Activated CD4-positive, CD25-positive, alpha-beta regulatory T cell (primary cell): ENCODE data around the gene H1-8.
"Not testable (repeated sequence)": the region's sequence is repeated elsewhere in the genome, so short reads cannot be mapped to it uniquely, and the experiment has no call there.

Source experiments
- DNase-seq, 4 experiments: peaks; one replicate each; lab custom pipeline; 2025; lab: John Stamatoyannopoulos, UW

Gene H1-8

DNA sequence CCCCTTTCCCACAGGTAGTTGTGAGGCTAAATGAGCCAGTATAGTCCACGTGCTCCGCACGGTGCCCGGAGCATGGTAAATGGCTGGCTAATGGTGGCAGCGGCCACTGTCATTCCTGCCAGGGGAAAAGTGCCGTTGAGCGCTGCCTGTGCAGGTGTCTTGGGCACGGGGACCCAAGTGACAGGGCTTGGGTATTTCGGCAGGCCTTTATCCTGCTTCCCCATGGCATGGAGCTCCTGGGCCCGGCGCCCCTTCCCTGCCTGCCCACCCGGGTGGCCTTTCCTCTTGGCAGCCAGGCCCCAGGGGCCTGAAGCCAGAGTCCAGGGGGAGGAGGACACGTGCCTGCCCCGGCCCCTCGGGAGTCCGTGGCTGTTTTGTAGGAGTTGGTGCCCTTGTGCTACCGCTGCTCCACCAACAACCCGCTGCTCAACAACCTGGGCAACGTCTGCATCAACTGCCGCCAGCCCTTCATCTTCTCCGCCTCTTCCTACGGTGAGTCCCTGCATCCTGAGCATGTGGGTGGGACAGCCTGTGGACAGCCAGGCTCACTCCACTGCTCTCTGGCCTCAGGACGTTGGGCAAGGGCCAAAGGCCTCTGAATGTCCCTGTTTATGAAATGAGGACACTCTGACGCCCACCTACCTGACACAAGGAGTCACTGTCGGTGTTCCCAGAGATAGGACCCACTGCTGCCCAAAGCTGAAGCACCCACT is 27.7 kb upstream of the H1-8 start:
- not testable (repeated sequence) for DNase-seq

DNA sequence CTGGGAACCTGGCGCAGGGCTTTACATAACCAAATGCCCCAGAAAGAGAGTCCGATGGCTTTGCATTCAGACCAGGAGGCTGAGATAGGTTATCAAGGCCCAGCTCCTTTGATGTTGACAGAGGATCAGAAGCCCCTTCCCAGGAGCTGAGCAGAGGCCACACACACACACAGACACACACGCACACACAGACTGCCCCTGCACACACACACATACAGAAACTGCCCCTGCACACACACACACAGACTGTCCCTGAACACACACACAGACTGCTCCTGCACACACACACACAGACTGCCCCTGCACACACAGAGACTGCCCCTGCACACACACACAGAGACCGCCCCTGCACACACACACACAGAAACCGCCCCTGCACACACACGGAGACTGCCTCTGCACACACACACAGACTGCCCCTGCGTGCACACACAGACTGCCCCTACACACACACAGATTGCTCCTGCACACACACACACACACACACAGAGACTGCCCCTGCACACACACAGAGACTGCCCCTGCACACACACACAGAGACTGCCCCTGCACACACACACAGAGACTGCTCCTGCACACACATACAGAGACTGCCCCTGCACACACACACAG is 27.0 kb upstream of the H1-8 start:
- not testable (repeated sequence) for DNase-seq

DNA sequence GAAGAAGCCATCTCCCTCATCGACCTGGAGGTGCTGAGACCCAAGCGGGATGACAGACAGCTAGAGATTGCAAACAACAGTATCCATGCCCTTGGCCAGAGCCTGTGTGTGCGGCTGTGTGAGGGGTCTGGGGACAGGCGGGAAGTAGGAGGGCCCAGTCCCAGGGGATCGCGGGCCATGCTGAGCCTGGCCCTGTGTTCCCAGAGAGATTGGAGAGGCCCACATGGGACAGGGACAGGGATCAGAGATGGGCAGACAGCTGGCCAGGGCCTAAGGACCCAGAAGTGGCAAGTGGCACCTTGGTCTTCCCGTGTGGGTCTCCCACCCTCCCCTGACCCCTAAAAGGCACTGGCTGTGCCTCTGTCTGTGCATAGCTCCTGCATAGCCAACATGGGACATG is 25.5 kb upstream of the H1-8 start:
- no peak for DNase-seq

DNA sequence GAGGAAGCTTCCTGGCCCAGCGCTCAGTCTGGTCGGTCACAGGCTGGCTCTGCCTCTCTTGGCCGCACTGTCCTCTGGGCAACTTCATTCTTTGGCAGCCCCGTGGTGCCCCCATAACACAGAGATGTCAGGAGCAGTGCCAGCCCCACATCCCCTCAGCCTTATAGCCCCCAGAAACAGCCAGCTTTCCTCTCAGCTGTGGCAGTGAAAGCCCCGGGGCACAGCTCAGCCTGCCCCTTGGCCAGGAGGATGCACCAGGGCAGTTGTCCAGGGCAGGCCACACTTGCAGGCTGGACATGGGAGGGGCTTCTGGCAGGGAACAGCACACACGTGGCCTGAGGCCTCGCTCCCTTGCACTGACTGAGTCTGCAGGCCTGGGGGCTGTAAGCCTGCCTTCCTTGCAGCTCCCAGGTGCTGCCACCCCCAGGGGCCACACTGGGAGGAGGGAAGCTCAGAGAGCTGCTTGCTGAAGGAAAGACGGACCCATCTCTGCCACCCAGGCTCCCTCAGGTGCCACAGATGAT is 24.9 kb upstream of the H1-8 start:
- no peak for DNase-seq

DNA sequence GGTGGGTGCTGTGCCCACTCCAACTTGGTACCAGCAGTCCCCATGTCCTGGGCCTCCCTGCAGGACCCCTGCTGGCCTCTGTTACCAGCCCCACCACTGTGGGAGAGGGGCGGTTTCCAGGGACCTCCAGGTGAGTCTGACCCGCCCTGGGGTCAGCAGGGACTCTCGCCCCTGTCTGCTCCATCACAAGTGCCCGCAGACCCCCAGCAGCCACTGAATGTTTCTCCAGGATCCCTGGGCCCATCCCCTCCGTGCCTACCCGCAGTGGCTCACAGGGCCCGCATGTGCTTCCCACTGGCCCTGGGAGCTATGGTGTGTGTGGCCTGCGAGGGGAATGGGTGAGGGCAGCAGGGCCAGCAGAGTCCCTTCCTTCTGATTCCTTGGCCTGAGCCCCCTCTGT is 24.4 kb upstream of the H1-8 start:
- no peak for DNase-seq

DNA sequence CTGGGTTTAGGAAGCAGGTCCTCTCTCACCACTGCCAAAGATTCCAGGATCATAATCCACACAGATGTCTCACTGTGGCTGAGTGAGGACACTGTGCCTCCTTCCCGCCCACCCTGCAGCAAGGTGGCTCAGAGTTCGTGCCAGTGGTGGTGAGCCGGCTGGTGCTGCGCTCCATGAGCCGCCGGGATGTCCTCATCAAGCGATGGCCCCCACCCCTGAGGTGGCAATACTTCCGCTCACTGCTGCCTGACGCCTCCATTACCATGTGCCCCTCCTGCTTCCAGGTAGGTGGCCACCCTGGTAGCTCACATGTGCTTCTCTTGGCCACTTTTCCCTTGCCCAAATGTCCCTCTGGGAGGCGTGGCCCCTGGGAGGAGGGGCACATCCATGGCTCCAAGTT is 23.5 kb upstream of the H1-8 start:
- no peak for DNase-seq

DNA sequence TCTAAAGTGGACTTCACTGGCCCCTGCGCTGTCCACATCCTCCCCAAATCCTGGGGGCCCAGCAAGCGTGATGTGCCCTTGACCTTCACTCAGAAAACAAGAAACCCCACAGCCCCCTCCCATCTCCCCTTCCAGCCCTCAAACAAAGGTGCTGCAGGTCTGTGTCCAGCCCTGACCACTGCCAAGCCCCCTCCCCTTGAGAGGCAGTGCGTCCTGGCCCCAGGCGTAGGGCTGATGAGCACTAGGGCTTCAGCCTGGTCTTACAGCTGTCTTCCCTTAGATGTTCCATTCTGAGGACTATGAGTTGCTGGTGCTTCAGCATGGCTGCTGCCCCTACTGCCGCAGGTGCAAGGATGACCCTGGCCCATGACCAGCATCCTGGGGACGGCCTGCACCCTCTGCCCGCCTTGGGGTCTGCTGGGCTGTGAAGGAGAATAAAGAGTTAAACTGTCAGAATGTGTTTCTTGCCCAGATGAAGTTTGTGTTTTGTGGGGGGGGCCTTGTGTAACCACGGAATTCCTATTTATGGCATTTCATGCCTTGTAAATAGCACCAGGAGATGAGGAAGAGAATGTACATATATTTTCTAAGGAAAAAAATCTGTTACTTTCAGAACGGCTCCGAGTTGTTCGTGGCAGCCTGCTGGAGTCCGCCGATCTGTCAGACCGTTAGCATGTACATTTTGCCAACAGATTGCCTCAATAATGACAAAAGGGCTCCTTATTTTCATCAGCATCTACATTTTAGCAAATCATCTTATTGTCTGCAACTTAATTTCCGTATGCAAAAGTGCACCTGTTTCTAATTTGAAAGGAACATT is 22.9 kb upstream of the H1-8 start:
- no peak for DNase-seq

DNA sequence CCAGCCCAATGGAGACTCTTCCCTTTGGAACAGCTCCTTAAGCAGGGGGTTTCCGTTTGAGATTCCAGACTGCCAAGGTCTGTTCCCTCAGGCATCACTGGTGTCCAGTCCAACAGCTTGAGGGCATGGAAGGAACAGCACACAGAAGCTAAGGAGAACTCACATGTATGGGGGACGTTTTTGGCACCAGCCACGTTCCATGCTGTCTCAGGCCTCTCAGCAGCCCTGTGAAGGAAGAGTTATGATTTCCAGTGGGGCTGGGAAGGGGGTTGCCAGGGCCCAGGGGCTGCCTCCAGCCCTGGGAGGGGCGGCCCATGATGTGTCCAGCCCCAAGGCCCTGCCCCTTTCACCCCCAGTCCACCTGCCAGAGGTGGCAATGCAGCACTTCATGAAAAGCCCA is 22.0 kb upstream of the H1-8 start:
- no peak for DNase-seq

DNA sequence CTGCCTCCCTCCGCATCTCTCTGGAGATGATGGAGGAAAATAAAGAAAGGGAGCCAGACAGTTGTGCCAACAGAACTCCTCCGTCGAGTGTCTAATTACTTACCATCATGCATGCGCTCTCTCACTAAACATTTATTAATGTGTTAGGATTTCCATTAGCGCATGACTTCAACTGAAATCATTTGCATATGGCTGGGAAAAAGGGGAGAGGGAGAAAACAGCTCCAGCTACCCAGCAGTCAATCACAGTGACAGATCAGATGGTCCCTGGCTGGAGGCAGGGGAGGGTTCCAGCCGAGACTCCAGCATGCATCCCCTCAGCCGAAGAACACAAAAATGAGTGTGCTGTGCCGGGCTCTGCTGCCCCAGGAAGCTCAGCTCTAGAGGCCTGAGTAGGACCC is 21.4 kb upstream of the H1-8 start:
- DNase-seq: no peak

DNA sequence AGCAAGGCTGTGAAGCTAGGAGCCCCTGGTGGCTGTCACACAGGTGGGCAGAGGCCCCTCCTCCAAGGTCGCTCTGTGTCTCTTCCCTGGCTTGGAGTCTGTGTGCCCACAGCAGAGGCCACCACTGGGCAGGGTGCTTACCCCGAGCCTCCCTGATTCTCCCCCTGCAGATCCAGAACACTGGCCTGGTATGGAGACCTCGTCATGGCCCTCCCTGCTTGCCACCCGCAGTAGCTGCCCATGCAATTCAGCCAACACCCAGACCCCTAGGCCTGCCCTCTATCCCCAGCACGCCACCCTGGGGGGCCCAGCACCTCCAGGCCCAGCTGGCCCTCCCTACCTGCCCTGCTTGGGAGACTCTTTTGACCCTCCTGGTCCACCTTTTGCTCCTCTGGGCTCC is 20.0 kb upstream of the H1-8 start:
- no peak for DNase-seq

DNA sequence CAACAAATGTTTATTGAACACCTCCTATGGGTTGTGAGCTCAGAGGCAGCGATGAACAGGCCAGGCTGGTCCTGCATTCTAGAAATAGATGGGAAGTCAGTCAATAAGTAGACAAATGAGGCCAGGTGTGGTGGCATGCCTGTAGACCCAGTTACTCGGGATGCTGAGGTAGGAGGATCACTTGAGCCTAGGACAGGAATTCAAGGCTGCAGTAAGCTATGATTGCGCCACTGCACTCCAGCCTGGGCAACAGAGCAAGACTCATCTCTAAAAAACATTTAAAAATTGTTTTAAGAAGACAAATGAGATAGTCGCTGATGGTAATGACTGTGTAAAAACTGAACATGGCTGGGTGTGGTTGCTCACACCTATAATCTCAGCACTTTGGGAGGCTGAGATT is 18.9 kb upstream of the H1-8 start:
- no peak for DNase-seq

DNA sequence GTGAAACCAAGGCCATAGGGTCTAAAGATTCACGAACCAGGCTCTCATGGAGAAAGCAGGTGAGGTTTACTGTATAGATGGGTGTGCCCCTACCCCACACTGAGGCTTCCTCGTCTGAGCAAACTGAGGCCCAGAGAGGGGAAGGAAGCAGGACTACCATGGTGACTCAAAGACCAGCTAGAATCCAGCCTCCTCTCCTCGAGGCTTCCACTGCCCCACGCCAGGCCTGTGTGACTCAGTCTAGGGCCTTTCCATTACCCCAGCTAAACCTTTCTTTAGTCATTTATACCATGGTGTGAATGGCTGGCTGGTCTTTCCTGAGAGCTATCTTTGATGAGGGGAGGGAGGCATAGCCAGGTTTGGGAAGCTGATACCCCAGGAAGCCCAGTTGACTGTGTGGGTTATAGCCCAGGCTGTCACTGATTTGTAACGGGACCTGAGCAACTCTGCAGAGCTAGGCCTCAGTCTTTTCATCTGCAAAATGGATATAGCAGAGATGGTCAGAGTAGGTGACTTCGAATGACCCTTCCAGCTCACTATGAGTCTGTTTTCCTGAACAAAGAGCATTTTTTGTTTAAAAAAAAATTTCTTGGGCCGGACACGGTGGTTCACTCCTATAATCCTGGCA is 17.5 kb upstream of the H1-8 start:
- DNase-seq: no peak

DNA sequence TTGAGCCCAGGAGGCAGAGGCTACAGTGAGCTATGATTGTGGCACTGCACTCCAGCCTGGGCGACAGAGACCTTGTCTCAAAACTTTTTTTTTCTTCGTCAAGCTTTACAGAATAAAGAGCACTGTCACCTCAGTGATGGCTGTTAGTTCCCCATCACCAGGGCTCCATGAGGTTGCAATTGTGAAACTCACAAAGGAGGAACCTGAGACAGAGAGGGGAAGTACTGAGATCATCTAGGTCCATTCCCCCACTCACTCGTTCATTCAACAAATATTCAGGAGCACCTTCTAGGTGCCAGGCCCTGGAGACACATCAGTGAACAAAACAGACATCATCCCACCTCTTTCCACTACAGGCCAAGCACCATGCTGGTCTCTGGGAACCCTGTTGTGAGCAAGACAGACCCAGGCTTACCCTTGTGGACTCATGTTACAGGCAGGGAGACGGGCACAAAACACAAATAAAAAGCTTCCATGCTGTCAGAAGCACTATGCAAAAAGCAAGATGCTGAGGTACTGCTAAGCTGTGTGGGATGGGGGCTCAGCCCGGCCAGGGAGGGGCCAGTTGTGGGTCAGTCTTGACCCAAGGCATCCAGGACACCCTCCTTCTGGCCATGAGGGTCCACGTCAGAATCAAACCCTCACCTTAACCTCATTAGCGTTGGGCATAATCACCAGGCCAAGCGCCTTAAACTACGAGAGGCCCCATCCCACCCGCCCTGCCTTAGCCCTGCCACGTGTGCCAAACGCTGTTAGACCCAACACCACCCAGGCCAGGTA is 16.7 kb upstream of the H1-8 start:
- DNase-seq: no peak

DNA sequence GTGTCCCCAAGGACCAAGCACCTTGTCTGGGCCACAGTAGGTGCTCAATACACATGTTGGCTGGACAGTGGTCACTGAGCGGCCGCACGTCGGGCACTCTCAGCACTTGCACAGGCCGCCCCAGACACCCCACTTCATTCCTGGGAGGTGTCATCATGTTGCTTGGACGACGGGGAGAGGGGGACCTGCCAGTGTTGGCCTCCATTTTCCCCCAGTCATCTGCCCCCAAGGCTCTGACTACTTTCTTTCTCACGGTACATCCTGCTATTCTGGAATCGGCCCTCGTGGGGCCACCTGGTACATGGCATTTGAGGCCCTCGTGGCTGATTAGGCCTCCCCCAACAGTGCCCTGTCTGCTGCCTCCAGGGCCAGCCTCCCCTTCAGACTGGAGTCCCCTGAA is 15.7 kb upstream of the H1-8 start:
- no peak for DNase-seq

DNA sequence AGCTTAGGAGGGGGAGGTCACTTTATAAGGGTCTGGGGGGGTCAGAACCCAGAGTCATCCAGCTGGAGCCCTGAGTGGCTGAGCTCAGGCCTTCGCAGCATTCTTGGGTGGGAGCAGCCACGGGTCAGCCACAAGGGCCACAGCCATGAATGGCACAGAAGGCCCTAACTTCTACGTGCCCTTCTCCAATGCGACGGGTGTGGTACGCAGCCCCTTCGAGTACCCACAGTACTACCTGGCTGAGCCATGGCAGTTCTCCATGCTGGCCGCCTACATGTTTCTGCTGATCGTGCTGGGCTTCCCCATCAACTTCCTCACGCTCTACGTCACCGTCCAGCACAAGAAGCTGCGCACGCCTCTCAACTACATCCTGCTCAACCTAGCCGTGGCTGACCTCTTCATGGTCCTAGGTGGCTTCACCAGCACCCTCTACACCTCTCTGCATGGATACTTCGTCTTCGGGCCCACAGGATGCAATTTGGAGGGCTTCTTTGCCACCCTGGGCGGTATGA is 14.3 kb upstream of the H1-8 start, which contains the start of gene RHO:
Gene RHO (plus strand): TSS at position 51 of the 512 bp plus-strand sequence. CDS start 95 bp downstream, at position 146.
- no peak for DNase-seq

DNA sequence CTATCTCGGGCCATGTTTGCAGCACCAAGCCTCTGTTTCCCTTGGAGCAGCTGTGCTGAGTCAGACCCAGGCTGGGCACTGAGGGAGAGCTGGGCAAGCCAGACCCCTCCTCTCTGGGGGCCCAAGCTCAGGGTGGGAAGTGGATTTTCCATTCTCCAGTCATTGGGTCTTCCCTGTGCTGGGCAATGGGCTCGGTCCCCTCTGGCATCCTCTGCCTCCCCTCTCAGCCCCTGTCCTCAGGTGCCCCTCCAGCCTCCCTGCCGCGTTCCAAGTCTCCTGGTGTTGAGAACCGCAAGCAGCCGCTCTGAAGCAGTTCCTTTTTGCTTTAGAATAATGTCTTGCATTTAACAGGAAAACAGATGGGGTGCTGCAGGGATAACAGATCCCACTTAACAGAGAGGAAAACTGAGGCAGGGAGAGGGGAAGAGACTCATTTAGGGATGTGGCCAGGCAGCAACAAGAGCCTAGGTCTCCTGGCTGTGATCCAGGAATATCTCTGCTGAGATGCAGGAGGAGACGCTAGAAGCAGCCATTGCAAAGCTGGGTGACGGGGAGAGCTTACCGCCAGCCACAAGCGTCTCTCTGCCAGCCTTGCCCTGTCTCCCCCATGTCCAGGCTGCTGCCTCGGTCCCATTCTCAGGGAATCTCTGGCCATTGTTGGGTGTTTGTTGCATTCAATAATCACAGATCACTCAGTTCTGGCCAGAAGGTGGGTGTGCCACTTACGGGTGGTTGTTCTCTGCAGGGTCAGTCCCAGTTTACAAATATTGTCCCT is 13.4 kb upstream of the H1-8 start:
- DNase-seq: no peak

DNA sequence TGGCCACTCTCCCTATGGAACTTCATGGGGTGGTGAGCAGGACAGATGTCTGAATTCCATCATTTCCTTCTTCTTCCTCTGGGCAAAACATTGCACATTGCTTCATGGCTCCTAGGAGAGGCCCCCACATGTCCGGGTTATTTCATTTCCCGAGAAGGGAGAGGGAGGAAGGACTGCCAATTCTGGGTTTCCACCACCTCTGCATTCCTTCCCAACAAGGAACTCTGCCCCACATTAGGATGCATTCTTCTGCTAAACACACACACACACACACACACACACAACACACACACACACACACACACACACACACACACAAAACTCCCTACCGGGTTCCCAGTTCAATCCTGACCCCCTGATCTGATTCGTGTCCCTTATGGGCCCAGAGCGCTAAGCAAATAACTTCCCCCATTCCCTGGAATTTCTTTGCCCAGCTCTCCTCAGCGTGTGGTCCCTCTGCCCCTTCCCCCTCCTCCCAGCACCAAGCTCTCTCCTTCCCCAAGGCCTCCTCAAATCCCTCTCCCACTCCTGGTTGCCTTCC is 12.7 kb upstream of the H1-8 start:
- no peak for DNase-seq

DNA sequence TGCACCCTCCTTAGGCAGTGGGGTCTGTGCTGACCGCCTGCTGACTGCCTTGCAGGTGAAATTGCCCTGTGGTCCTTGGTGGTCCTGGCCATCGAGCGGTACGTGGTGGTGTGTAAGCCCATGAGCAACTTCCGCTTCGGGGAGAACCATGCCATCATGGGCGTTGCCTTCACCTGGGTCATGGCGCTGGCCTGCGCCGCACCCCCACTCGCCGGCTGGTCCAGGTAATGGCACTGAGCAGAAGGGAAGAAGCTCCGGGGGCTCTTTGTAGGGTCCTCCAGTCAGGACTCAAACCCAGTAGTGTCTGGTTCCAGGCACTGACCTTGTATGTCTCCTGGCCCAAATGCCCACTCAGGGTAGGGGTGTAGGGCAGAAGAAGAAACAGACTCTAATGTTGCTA is 12.2 kb upstream of the H1-8 start:
- DNase-seq: no peak

DNA sequence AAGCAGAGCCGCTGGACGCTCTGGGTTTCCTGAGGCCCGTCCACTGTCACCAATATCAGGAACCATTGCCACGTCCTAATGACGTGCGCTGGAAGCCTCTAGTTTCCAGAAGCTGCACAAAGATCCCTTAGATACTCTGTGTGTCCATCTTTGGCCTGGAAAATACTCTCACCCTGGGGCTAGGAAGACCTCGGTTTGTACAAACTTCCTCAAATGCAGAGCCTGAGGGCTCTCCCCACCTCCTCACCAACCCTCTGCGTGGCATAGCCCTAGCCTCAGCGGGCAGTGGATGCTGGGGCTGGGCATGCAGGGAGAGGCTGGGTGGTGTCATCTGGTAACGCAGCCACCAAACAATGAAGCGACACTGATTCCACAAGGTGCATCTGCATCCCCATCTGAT is 11.3 kb upstream of the H1-8 start:
- DNase-seq: no peak

DNA sequence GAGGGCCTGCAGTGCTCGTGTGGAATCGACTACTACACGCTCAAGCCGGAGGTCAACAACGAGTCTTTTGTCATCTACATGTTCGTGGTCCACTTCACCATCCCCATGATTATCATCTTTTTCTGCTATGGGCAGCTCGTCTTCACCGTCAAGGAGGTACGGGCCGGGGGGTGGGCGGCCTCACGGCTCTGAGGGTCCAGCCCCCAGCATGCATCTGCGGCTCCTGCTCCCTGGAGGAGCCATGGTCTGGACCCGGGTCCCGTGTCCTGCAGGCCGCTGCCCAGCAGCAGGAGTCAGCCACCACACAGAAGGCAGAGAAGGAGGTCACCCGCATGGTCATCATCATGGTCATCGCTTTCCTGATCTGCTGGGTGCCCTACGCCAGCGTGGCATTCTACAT is 10.7 kb upstream of the H1-8 start:
- no peak for DNase-seq
